Urinary bladder (tissue), 4 donors: ENCODE results near the gene PLAGL2. TPM values are rescaled to one million over a fixed set of nuclear protein-coding genes. Genes with fewer than 3 reads are reported as not detected.
"Not testable (repeated sequence)": the region's sequence is repeated elsewhere in the genome, so short reads cannot be mapped to it uniquely, and the experiment has no call there.

Source experiments
- DNase-seq: peaks from one replicate; pipeline ENCODE4 v3.0.0-alpha.2; 2015; ENCODE audit errors: extremely low spot score
- H3K27ac ChIP-seq: one replicate; pipeline ENCODE4 v1.5.1; 2013; ENCODE audit warnings: low read depth, mild to moderate bottlenecking, moderate library complexity
- H3K36me3 ChIP-seq: one replicate; pipeline ENCODE4 v1.6.1; 2013; ENCODE audit warnings: mild to moderate bottlenecking, moderate library complexity; ENCODE audit not compliant: insufficient read depth
- H3K4me1 ChIP-seq: one replicate; pipeline ENCODE4 v1.6.1; 2013; ENCODE audit warnings: mild to moderate bottlenecking, moderate library complexity; ENCODE audit not compliant: insufficient read depth
- H3K4me3 ChIP-seq: one replicate; pipeline ENCODE4 v1.5.1; 2013; ENCODE audit warnings: low read depth, low read length
- WGBS: extraction: QIAGEN DNeasy Blood & Tissue Kit; methylation state at CpG from one replicate; pipeline ENCODE4 v1.1.7; 2013; 5-methylcytosine and 5-hydroxymethylcytosine counted together
- polyA plus RNA-seq: library from polyadenylated mRNA; stranded (reverse); fragments of 200-250 nt; gene quantifications from one replicate; pipeline ENCODE4 v1.2.3, GENCODE V29; 2013
- total RNA-seq: library from RNA; depleted of rRNA; stranded (reverse); fragments of >200 nt; gene quantifications from one replicate; pipeline ENCODE4 v1.2.3, GENCODE V29; 2014
- donor health status: healthy with polysubstance abuse.
- donor health status: healthy.

PLAGL2 gene
- total and polyA plus RNA-seq, 2 donors, result 3.0 to 5.1 TPM

DNA sequence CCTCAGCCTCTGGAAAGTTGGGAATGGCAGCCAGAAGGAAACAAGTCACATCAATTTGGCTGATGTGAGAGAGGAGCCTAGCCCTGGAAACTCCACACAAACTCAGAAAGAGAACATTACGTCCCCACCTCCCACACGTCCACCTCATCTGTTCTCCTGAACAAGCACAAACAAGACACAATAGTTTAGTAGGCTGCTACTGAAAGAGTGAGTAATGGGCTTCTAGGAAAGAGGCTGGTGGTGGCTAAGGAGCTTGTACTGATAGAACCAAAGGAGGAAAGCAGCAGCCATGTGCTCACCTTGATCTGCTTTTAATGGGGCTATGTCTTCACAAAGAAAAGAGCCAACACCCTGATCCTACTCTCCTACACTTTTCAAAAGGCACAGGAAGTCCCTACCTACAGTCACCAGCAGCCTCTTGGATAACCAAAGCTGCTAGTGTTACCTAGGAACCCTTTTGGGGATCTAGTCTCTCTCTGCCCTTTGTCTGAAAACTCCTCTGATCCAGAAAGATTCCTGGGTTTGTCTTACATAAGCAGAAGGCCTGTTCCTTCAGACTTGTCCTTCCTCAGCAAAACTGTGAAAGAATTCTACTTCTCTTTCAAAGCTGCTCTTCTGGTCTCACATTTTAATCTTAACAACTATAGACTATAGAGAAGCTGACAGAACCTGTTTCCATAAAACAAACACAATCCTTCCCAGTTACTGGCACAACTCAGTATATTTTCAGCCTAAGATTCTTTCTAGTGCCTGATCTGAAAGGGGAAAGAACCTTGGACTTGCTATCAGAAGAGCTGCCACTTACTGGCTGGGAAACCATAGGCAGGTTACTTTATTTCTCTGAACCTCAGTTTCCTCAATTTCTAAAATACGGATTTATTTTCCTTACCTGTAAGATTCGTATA lies 3.1 kb downstream of the PLAGL2 start:
- Histone ChIP-seq H3K4me1 (peaks cover 2% of the 10 kb centered on the region), H3K27ac (no peak overlapping the region), H3K36me3 (peaks cover 2% of the 10 kb centered on the region), H3K4me3 (no peak overlapping the region)
- WGBS, result 68% methylated on average over 4 of the region's 4 CpGs
- DNase-seq, result peak; percentile 63

GRCh38 chr20:32203356-32204204 lies 4.0 kb downstream of the PLAGL2 start:
- no peak overlapping the region for H3K4me3 ChIP-seq
- H3K36me3 ChIP-seq, result peaks cover 2% of the 10 kb centered on the region
- no peak overlapping the region for H3K27ac ChIP-seq
- DNase-seq, result peak; percentile 39
- 67% methylated on average over 11 of the region's 11 CpGs for WGBS
- H3K4me1 ChIP-seq, result peaks cover 2% of the 10 kb centered on the region

GRCh38 chr20:32201977-32202363 lies 5.6 kb downstream of the PLAGL2 start:
- Histone ChIP-seq H3K36me3 (peaks cover 4% of the 10 kb centered on the region), H3K4me3 (no peak overlapping the region), H3K27ac (no peak overlapping the region), H3K4me1 (peaks cover 2% of the 10 kb centered on the region)
- 76% methylated on average over 8 of the region's 8 CpGs for WGBS
- no peak for DNase-seq

DNA sequence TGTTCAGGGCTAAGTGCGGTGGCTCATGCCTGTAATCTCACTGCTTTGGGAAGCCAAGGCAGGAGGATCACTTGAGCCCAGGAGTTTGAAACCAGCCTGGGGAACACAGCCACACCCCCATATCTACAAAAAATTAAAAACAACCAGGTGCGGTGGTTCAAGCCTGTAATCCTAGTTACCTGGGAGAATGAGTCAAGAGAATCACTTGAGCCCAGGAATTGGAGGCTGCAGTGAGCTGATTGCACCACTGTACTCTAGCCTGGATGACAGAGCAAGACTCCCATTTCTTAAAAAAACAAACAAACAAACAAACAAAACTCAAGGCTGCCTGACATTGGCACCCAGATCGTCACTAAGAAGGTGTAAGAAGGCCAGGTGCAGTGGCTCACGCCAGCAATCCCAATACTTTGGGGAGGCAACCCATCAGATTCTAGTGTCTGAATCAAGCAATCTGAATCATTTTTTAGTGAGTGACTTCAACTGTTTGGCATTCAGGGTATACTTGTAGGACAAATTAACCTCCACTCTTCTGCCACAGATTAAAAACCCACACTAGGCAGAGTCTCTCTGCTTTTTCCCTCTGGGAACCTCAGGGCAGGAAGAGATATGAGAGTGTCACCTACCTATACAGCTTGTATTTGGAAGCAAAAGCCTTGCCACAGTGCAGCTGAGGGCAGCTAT lies 6.1 kb downstream of the PLAGL2 start:
- H3K4me1 ChIP-seq, result peaks cover 2% of the 10 kb centered on the region
- H3K4me3 ChIP-seq, result no peak overlapping the region
- DNase-seq, result no peak
- WGBS, result 89% methylated on average over 4 of the region's 4 CpGs
- H3K27ac ChIP-seq, result no peak overlapping the region
- peaks cover 4% of the 10 kb centered on the region for H3K36me3 ChIP-seq

- no peak for DNase-seq
- 85% methylated on average over 4 of the region's 4 CpGs for WGBS
These were observed 8.5 kb downstream of the PLAGL2 start for GRCh38 chr20:32199006-32199405.

DNA sequence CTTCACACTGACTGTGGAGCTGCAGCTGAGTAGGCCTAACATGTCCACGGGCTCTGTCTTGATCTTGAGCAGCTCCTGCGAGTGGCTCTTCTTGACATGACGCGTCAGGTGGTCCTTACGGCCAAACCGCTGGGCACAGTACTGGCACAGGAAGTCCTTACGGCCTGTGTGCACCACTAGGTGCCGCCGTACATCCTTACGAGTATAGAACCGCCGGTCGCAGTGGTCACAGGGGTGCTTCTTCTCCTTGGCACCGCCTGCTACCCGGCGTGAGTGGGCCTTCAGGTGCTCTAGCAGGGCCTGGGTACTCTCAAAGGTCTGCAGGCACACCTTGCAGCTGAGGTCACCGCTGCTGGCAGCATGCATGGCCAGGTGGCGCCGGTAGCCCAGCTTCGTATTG lies 10.4 kb downstream of the PLAGL2 start:
- not testable (repeated sequence) for H3K36me3 ChIP-seq, H3K4me3 ChIP-seq, H3K4me1 ChIP-seq, H3K27ac ChIP-seq, DNase-seq
- WGBS, result 90% methylated on average over 20 of the region's 20 CpGs

More at GRCh38 chr20:32199006-32199405, 8.5 kb downstream of the PLAGL2 start:
- Histone ChIP-seq H3K27ac (no peak overlapping the region), H3K4me1 (no peaks in the 10 kb centered on the region), H3K4me3 (no peak overlapping the region), H3K36me3 (peaks cover 9% of the 10 kb centered on the region)

DNA sequence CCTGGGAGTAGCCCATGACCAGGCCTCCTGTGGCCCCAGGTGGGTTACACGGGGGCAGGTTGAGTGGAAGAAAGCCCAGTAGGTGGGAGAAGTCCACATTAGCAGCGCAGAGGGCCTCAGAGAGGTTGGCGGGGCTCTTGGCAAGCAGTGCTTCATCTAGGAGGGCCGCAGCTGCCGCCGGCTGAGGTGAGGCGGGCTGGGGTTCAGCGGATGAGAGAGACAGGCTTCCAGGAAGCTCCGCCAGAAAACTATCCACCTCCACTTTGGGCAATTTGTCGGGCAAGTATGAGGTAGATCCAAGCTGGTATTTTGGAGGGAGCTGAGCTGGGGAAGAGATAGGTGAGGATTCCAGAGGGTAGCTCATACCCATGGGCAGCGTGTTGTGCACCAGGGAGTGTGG lies 10.9 kb downstream of the PLAGL2 start:
- H3K4me3 ChIP-seq, DNase-seq, H3K4me1 ChIP-seq, H3K27ac ChIP-seq, H3K36me3 ChIP-seq: not testable (repeated sequence)
- 97% methylated on average over 11 of the region's 11 CpGs for WGBS

- H3K4me1 ChIP-seq, result no peaks in the 10 kb centered on the region
- no peak for DNase-seq
- 71% methylated on average over 7 of the region's 7 CpGs for WGBS
- peaks cover 7% of the 10 kb centered on the region for H3K36me3 ChIP-seq
- no peak overlapping the region for H3K4me3 ChIP-seq
- H3K27ac ChIP-seq, result no peak overlapping the region
These were observed 12.0 kb downstream of the PLAGL2 start for GRCh38 chr20:32195581-32195980.

GRCh38 chr20:32193996-32194395 lies 13.5 kb downstream of the PLAGL2 start:
- peaks cover 2% of the 10 kb centered on the region for H3K4me1 ChIP-seq
- WGBS, result 77% methylated on average over 6 of the region's 6 CpGs
- peaks cover 7% of the 10 kb centered on the region for H3K36me3 ChIP-seq
- H3K27ac ChIP-seq, result no peak overlapping the region
- no peak overlapping the region for H3K4me3 ChIP-seq
- no peak for DNase-seq

GRCh38 chr20:32193336-32193735 lies 14.2 kb downstream of the PLAGL2 start:
- 94% methylated on average over 5 of the region's 5 CpGs for WGBS
- not testable (repeated sequence) for H3K4me3 ChIP-seq, DNase-seq, H3K4me1 ChIP-seq, H3K27ac ChIP-seq, H3K36me3 ChIP-seq

DNA sequence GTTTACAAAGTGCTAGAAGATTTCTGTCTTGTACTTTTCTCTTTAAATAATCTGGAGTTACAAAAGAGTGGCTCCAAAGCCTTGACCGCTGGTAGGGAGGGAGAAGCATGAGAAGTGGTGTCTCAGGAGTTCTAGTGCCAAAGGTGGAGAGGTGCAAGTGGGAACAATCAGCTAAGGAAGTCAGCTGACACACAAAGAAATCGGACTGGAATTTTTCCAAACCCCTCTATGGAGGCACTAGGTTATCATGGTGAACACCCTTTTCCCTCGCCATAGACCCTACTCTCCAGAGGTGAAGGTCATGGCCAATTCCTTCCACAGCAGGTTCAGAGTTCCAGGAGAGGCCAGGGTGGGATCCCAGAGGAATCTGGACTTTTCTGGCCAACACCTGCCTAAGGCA lies 14.8 kb downstream of the PLAGL2 start:
- WGBS, result 72% methylated on average over 3 of the region's 3 CpGs
- H3K36me3 ChIP-seq, result peaks cover 7% of the 10 kb centered on the region
- no peak overlapping the region for H3K4me3 ChIP-seq
- peaks cover 3% of the 10 kb centered on the region for H3K4me1 ChIP-seq
- no peak overlapping the region for H3K27ac ChIP-seq
- no peak for DNase-seq

DNA sequence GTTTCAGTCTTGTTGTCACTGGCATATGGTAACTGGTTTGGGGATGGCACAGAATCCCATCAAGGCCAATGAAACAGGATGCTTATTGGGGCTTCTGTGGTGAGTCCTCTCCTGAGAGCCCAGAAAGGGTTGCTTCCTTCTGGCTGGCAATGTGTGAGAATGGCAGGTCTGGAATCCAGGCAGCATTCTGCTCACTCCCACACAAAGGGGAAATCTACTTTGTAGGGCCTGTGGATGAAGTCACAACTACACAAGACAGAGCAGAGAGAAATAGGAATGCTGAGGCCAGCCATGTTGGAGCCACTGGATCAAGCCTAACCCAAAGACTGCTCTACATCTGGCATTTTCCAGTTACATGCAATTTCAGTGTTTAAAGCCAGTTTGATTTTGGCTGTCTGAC lies 15.7 kb downstream of the PLAGL2 start:
- peaks cover 5% of the 10 kb centered on the region for H3K36me3 ChIP-seq
- peaks cover 3% of the 10 kb centered on the region for H3K4me1 ChIP-seq
- H3K4me3 ChIP-seq, result no peak overlapping the region
- DNase-seq, result no peak
- H3K27ac ChIP-seq, result no peak overlapping the region

- WGBS, result 71% methylated on average over 3 of the region's 3 CpGs
These were observed 16.1 kb downstream of the PLAGL2 start for GRCh38 chr20:32191422-32191821.

More at GRCh38 chr20:32191422-32191821, 16.1 kb downstream of the PLAGL2 start:
- Histone ChIP-seq H3K4me3 (no peak overlapping the region), H3K27ac (no peak overlapping the region), H3K36me3 (peaks cover 5% of the 10 kb centered on the region), H3K4me1 (peaks cover 3% of the 10 kb centered on the region)
- DNase-seq, result no peak
